Astrocyte (in vitro differentiated cells and primary cell): ENCODE results near the gene DYNLRB2.

Experiments
- EZH2 ChIP-seq: IDR thresholded peaks from 2 replicates; pipeline ENCODE4 v1.6.1; 2012; ENCODE audit warnings: mild to moderate bottlenecking, low read length, inconsistent platforms; ENCODE audit not compliant: insufficient read depth
- TF ChIP-seq, protein P1 (sequence below): IDR thresholded peaks from 2 replicates; pipeline ENCODE4 v1.5.1; 2011; ENCODE audit warnings: low read depth, mild to moderate bottlenecking, inconsistent platforms, low read length, moderate library complexity; ENCODE audit not compliant: insufficient read depth

DNA sequence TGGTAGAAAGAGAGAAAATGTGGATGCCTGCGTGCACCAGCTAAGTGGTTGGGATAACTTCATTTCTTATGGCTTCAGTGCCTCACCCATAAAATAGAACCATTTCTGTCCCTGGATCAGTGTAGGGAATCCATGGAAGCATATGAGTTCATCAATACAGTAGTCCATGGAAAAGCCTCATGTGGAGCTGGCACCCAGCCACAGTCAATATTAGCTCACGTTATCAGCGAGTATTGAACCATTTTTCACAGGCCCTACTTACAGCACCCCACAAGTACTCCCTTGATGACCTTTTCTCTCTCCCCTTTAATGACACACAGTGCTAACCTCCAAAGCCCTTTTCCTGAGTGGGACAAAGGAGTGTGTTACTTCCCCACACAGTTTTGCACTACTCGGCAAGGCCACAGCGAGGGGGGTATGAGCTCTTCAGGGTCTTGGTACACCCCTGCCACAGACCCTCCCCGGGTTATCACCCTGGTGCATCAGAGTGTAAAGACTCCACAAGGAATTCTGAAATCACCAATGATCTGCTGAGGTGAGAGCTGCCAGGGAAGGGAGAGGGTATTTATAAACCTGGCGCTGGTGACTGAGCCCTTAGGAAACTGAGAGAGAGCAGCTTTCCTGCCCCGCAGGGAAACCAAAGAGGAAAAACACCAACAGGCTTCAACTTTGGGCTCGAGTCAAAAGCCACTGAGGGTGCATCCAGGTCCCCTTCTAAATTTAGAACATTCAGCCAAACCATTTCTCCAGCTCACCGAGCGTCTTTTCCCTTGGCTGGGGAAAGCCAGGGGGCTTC lies 36.9 kb downstream of the DYNLRB2 start:
- TF ChIP-seq, protein P1, sequence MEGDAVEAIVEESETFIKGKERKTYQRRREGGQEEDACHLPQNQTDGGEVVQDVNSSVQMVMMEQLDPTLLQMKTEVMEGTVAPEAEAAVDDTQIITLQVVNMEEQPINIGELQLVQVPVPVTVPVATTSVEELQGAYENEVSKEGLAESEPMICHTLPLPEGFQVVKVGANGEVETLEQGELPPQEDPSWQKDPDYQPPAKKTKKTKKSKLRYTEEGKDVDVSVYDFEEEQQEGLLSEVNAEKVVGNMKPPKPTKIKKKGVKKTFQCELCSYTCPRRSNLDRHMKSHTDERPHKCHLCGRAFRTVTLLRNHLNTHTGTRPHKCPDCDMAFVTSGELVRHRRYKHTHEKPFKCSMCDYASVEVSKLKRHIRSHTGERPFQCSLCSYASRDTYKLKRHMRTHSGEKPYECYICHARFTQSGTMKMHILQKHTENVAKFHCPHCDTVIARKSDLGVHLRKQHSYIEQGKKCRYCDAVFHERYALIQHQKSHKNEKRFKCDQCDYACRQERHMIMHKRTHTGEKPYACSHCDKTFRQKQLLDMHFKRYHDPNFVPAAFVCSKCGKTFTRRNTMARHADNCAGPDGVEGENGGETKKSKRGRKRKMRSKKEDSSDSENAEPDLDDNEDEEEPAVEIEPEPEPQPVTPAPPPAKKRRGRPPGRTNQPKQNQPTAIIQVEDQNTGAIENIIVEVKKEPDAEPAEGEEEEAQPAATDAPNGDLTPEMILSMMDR: no peak
- TF ChIP-seq EZH2: no peak
